GM18519 (cell line): ENCODE measurements around the gene C11orf16.
"Not testable (repeated sequence)": the region's sequence is repeated elsewhere in the genome, so short reads cannot be mapped to it uniquely, and the experiment has no call there.

Experiments
- ATAC-seq: cut with Tn5 transposase; IDR thresholded peaks from one replicate; pipeline ENCODE4 v1.9.1; 2021; ENCODE audit warnings: mild to moderate bottlenecking, moderate library complexity; ENCODE audit not compliant: unreplicated experiment, low FRiP score

Gene C11orf16

DNA sequence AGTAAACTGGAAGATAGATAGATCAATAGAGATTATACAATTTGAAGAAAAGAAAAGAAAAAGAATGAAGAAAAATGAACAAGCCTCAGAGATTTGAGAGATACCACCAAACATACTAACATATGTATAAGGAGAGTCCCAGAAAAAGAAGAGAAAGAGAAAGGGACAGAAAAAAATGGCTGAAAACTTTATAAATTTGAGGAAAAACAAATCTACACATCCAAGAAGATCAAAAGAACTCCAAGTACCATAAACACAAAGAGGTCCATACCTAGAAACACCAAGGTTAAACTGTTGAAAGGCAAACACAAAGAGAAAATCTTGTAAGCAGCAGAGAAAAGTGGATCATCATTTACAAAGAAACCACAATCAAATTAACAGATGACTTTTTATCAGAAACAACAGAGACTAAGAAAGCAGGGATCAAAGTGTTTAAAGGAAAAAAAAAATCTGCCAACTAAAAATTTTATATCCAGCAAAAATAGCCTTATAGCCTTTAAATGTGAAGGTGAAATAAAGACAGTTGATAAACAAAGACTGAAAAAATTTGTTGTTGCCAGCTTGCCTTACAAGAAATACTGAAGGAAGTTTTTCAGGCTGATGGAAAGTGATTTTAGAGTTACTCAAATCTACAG lies 33.5 kb downstream of the C11orf16 start:
- no peak for ATAC-seq

DNA sequence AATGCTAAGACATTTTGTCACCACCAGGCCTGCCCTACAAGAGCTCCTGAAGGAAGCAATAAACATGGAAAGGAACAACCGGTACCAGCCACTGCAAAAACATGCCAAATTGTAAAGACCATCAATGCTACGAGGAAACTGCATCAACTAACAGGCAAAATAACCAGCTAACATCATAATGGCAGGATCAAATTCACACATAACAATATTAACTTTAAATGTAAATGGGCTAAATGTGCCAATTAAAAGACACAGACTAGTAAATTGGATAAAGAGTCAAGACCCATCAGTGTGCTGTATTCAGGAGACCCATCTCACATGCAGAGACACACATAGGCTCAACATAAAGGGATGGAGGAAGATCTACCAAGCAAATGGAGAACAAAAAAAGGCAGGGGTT lies 41.6 kb downstream of the C11orf16 start:
- ATAC-seq = not testable (repeated sequence)

DNA sequence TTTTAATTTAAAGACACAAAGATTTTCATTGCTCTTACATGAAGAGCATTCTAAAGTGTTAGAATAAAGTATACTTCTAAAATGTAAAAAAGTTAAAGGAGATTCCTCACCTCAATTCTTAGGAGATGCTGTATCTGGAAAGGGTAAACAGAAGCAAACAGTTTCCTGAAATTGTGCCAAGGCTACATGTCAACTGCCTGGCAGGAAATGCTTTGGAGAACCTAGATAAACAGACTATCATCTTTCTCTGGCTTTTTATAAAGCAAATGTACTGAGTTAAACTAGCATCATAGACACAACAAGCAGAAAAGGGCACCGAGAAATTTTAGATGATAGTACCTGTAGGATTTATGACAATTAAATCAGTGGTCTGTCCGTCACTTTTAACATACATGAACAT lies 46.4 kb downstream of the C11orf16 start:
- ATAC-seq = no peak

DNA sequence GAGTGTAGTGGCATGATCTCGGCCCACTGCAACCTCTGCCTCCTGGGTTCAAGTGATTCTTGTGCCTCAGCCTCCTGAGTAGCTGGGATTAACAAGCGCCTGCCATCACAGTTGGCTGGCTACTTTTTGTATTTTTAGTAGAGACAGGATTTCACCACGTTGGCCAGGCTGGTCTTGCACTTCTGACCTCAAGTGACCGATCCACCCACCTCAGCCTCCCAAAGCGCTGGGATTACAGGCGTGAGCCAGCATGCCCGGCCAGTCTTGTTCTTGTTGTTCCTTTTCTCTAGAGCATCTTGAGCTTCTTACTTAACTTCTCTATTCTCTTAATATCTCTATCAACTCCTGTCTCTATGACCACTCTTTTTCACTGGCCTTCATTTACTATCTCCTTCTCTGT lies 51.2 kb downstream of the C11orf16 start:
- not testable (repeated sequence) for ATAC-seq

DNA sequence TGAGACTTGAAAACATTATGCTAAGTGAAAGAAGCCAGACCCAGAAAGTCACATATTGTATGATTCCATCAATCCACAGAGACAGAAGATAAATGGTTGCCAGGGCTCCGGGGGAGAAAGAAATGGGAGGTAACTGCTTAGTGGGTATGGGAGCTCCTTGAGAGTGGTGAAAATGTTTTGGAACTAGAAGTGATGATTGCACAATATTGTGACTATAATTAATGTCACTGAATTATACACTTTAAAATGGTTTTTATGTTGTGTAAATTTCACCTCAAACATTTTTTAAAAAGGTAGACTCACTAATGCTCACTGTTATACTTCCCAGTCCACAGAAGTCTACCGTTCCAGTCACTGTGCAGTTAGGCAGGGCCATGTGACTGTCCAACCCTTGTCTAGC lies 54.0 kb downstream of the C11orf16 start:
- ATAC-seq = no peak

DNA sequence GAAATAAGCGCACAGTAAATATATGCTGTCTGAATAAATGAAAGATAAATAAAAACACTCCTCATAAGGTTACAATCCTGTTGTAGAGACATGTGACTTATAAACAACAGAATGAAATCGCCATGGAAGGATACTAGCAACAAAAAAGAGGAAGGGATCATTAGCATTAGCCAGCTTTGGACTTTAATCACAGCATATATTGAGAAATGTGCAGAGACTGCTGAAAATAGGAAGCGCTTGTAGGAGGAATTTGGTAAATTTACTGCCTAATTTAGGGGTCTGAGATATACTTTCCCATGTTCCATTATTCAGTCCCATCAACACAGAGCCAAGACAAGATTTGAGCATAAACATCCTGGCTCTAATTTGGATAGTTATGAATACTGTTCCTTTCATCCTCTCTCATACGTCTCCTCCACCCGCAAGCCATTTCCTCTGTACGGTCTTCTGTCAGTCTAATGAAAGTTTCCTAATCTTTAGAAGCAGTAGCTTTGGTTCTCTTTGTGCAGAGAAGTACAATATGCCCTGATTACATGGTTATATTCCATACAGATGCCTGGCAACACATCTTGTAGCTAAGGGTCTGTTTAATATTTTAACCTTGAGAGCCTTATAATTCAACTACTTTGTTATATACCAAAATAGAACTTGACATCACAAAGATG lies 58.9 kb downstream of the C11orf16 start:
- ATAC-seq = no peak

DNA sequence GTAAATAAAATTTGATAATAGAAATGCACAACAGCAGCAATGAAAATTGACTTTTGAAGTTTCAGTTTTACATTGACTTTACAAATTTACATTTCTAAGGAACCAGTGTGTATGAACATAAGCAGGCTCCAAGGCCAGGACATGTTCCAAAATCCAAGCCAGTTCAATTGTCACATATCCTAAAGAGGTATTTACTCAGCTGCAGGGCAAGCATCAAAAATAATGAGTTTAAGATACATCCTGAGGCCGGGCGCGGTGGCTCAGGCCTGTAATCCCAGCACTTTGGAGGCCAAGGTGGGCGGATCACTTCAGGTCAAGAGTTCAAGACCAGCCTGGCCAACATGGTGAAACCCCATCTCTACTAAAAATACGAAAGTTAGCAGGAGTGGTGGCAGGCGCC lies 60.8 kb downstream of the C11orf16 start:
- no peak for ATAC-seq

DNA sequence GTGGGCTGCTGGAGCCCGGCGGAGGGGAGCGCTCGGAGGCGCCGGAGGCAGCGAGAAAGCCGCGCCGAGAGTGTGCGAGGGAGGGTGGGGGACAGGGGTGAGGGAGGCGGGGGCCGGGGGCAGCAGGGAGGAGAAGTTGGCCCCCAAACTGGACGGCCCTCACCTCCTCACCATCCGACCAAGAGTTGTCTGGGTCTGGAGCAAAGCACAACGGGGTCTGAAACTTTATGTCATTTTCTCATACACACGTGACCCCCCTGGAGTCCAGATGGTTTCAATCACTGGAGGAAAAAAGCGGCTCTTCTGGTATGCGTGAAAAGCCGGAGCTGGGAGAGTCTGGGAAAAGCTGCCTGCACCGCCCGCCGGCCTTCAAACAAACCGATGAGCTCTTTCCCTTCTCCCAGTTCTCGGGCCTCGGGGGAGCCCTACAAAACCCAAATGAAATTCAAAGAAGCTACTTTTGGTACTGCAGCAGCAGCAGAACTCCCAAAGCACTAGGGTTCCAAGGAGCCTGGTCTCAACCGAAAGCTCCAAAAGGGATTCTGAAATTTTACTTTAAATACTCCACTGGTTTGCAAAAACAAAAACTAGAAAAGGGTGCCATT lies 61.5 kb downstream of the C11orf16 start:
- no peak for ATAC-seq

DNA sequence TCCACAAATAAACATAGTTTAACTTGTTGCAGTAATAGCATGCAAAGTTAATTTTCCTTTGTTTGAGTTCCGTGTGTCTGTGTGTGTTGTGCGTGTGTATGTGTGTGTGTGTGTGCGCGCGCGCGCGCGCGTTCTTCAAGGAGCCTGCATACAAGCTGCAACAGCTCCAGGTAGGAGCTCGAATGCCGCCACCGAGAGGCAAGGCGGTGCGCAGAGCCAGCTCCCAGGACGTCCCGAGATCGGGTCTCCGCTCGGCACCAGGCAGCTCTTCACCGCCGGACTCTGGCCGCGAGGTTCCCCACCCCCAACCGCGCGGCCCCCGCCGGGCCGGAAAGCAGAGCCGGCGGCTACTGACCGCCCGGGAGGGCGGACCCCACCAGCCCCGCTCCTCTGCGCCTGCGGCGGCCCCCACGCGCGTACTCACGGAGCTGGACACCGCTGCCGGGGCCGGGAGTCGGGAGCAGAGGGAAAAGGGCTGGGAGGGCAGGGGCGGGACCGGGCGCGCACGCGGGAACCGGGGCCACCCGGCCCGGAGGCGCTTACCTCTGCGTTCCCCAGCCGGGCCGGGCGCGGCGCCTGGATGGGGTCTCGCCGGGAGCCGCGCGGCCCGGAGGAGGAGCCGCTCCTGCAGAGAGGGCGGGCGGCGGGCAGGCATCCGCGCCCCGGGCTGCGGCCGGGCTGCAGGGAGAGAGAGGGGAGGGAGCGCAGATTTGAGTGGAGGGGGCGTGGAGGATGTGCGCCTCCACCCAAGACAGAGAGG lies 62.2 kb downstream of the C11orf16 start:
- no peak for ATAC-seq
